Testis (tissue), 2 donors: ENCODE data around the gene ELK4.

Experiments used
- POLR2A ChIP-seq: fragments of 450-650 bp; IDR thresholded peaks from one replicate; pipeline ENCODE4 v1.6.1; 2017; ENCODE audit warnings: antibody characterized with exemption, mild to moderate bottlenecking, moderate library complexity
- TF ChIP-seq, protein P1 (sequence below), 3 experiments: fragments of 450-650 bp in 2 of 3; fragments of 200-600 bp in 1 of 3; sonication (generic) in 1 of 3; IDR thresholded peaks; one replicate each; pipeline ENCODE4 v1.5.1; 2016 to 2019; ENCODE audit warnings: antibody characterized with exemption in 3 of 3, mild to moderate bottlenecking in 2 of 3, moderate library complexity in 1 of 3

GRCh38 chr1:205578780-205579571, 52.8 kb downstream of the ELK4 start:
- no peak for TF ChIP-seq POLR2A
- TF ChIP-seq, protein P1, sequence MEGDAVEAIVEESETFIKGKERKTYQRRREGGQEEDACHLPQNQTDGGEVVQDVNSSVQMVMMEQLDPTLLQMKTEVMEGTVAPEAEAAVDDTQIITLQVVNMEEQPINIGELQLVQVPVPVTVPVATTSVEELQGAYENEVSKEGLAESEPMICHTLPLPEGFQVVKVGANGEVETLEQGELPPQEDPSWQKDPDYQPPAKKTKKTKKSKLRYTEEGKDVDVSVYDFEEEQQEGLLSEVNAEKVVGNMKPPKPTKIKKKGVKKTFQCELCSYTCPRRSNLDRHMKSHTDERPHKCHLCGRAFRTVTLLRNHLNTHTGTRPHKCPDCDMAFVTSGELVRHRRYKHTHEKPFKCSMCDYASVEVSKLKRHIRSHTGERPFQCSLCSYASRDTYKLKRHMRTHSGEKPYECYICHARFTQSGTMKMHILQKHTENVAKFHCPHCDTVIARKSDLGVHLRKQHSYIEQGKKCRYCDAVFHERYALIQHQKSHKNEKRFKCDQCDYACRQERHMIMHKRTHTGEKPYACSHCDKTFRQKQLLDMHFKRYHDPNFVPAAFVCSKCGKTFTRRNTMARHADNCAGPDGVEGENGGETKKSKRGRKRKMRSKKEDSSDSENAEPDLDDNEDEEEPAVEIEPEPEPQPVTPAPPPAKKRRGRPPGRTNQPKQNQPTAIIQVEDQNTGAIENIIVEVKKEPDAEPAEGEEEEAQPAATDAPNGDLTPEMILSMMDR (IDR thresholded peaks at IDR 0.05), result no peak
